HepG2 (cell line): ENCODE measurements around the gene FAM229A. TPM values are rescaled to one million over a fixed set of nuclear protein-coding genes. Genes with fewer than 3 reads are reported as not detected.

Source experiments
- ARID5B ChIP-seq: IDR thresholded peaks from 2 replicates; pipeline ENCODE4 v1.4.0; 2020; ENCODE audit warnings: mild to moderate bottlenecking, missing genetic modification reagents
- CBX5 ChIP-seq: sonication (generic); formaldehyde crosslinking; IDR thresholded peaks from 2 replicates; pipeline ENCODE4 v1.4.0; 2020; ENCODE audit warnings: missing genetic modification reagents, borderline replicate concordance
- CEBPG ChIP-seq: IDR thresholded peaks from 2 replicates; pipeline ENCODE4 v1.6.1; 2016
- FIP1L1 ChIP-seq: fragments of 200-400 bp; formaldehyde crosslinking; IDR thresholded peaks from 2 replicates; pipeline ENCODE4 v1.6.1; 2018; ENCODE audit warnings: low read depth, mild to moderate bottlenecking, low read length, moderate library complexity, borderline replicate concordance; ENCODE audit not compliant: insufficient read depth
- FOXA3 ChIP-seq: IDR thresholded peaks from 2 replicates; pipeline ENCODE4 v1.6.1; 2016; ENCODE audit warnings: missing genetic modification reagents, missing compliant biosample characterization
- FOXK2 ChIP-seq: fragments of 450-650 bp; IDR thresholded peaks from 2 replicates; pipeline ENCODE4 v1.6.1; 2016
- HNRNPL ChIP-seq: fragments of 200-400 bp; formaldehyde crosslinking; IDR thresholded peaks from 2 replicates; pipeline ENCODE4 v1.6.1; 2017; ENCODE audit warnings: mild to moderate bottlenecking, low read depth, low read length
- HOMEZ ChIP-seq: IDR thresholded peaks from 2 replicates; pipeline ENCODE4 v1.6.1; 2016; ENCODE audit warnings: low read depth
- KAT2B ChIP-seq: fragments of 150-350 bp; IDR thresholded peaks from 2 replicates; pipeline ENCODE4 v1.6.1; 2014; ENCODE audit warnings: low read depth, low read length, borderline replicate concordance
- KDM1A ChIP-seq: IDR thresholded peaks from 2 replicates; pipeline ENCODE4 v1.6.1; 2016; ENCODE audit warnings: missing compliant biosample characterization
- KLF9 ChIP-seq: IDR thresholded peaks from 2 replicates; pipeline ENCODE4 v1.6.1; 2016; ENCODE audit warnings: low read depth
- NONO ChIP-seq, 2 experiments: fragments of 450-650 bp in 1 of 2; sonication (generic) in 1 of 2; formaldehyde crosslinking in 1 of 2; IDR thresholded peaks in 1 of 2; conservative IDR thresholded peaks in 1 of 2; 2 replicates each; pipeline versions ENCODE4 v1.6.1 to v1.8.0; 2017 to 2022; ENCODE audit warnings: mild to moderate bottlenecking in 1 of 2, missing genetic modification reagents in 1 of 2, moderate library complexity in 1 of 2
- RARA ChIP-seq: IDR thresholded peaks from 2 replicates; pipeline ENCODE4 v1.6.1; 2016; ENCODE audit warnings: missing genetic modification reagents, missing compliant biosample characterization
- TRIM24 ChIP-seq: sonication (generic); formaldehyde crosslinking; IDR thresholded peaks from 2 replicates; pipeline ENCODE4 v1.8.0; 2022; ENCODE audit warnings: mild to moderate bottlenecking, missing genetic modification reagents
- ZFP1 ChIP-seq: IDR thresholded peaks from 2 replicates; pipeline ENCODE4 v1.6.1; 2016
- ZNF207 ChIP-seq: fragments of 450-650 bp; IDR thresholded peaks from 2 replicates; pipeline ENCODE4 v1.6.1; 2016; ENCODE audit warnings: antibody characterized with exemption, borderline replicate concordance
- ZNF589 ChIP-seq: sonication (generic); formaldehyde crosslinking; conservative IDR thresholded peaks from 2 replicates; pipeline ENCODE4 v1.8.0; 2022; ENCODE audit warnings: mild to moderate bottlenecking, moderate library complexity, missing genetic modification reagents
- ZNF629 ChIP-seq: sonication (generic); formaldehyde crosslinking; conservative IDR thresholded peaks from 2 replicates; pipeline ENCODE4 v1.5.0; 2020; ENCODE audit warnings: missing genetic modification reagents
- ZSCAN29 ChIP-seq: sonication (generic); formaldehyde crosslinking; conservative IDR thresholded peaks from 2 replicates; pipeline ENCODE4 v1.4.0; 2020; ENCODE audit warnings: mild to moderate bottlenecking, missing genetic modification reagents
- polyA plus RNA-seq, 8 experiments: library from polyadenylated mRNA; depleted of rRNA in 3 of 8; stranded (reverse) in 7 of 8; unstranded in 1 of 8; fragments of >200 nt; fragmentation: Illumina TruSeq in 4 of 8; extraction: Trizol in 4 of 8; gene quantifications; 2 replicates each; pipeline versions ENCODE4 v1.2.1 to v1.2.3, GENCODE V29; 2011 to 2016; ENCODE audit warnings: low read depth in 4 of 8, missing spikeins in 1 of 8, mixed read lengths in 1 of 8; ENCODE audit not compliant: insufficient read depth in 1 of 8
- total RNA-seq, 5 experiments: library from RNA; depleted of rRNA; stranded (reverse); fragments of >200 nt; fragmentation: Illumina TruSeq; extraction: Trizol; gene quantifications; 2 replicates each; pipeline ENCODE4 v1.2.3, GENCODE V29; 2016; ENCODE audit warnings: low read depth in 1 of 5
- TF ChIP-seq, protein P1 (sequence below): IDR thresholded peaks from 2 replicates; pipeline ENCODE4 v1.6.1; 2016; ENCODE audit warnings: mild to moderate bottlenecking
- TF ChIP-seq, protein P2 (sequence below): sonication (generic); formaldehyde crosslinking; IDR thresholded peaks from 2 replicates; pipeline ENCODE4 v1.8.0; 2022; ENCODE audit warnings: missing genetic modification reagents, low read depth, mild to moderate bottlenecking, borderline replicate concordance

Gene FAM229A
- total and polyA plus RNA-seq, 2 of the 13 experiments (the other 11 are each of a cell fraction or from before 2014, with no cell fraction given) = 3.2 to 17.6 TPM

DNA sequence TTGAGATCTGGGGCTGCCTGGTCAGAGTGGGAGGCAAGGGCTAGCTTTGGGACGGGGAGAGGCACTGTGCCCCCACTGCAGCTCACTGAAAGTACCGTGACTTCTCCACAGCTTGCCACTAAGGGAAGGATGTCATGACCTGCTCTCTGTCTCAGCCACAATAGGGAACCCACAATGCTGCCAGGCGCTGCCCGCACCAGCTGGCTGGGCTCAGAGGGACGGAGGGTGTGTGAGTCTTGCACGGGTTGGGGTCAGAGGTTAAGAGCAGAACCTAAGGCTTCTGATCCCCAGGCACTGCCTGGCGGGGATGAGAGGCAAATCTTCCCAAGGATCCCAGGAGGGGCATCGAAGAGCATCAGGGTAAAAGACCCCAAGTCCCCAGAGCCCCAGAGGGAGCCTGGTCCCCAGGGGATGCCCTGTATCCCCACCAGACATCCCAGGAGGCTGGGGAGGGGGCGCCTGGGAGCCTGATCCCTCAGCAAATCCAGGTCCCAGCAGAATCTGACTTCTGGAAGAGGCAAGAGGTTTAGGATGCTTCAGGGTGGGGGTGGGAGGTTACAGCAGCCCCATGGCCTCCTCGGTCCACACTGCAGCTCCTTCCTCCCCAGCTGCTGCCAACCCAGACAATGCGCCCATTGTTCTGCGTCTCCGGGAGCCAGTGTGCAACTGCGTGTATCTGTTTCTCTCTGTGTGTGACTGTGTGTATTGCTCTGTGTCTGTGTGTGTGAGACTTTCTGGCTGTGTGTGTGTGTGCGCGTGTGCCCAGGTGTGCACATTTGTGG is 24.2 kb downstream of the FAM229A start (continued):
- TF ChIP-seq KAT2B (no peak), TRIM24 (CRISPR knock-in tag) (no peak), ZNF207 (no peak), CBX5 (peak; percentile 39; the same call in 1 of the 2 replicates), ZNF589 (CRISPR knock-in tag) (no peak), FOXK2 (0 out of 2 replicates have a peak, but pooled peaks have one; percentile 34), CEBPG (CRISPR knock-in tag) (peak; percentile 46), KLF9 (CRISPR knock-in tag) (no peak), ZNF629 (CRISPR knock-in tag) (0 out of 2 replicates have a peak, but pooled peaks have one; percentile 35), FIP1L1 (no peak), FOXA3 (peak; percentile 15; the same call in 1 of the 2 replicates), NONO (IDR thresholded peaks at IDR 0.05) (no peak), NONO (CRISPR knock-in tag; conservative IDR thresholded peaks at IDR 0.05) (peak; percentile 72), KDM1A (CRISPR knock-in tag) (0 out of 2 replicates have a peak, but pooled peaks have one; percentile 41), HNRNPL (0 out of 2 replicates have a peak, but pooled peaks have one; percentile 50), RARA (CRISPR knock-in tag) (0 out of 2 replicates have a peak, but pooled peaks have one; percentile 15), ARID5B (CRISPR knock-in tag) (peak; percentile 36; the same call in 1 of the 2 replicates), HOMEZ (0 out of 2 replicates have a peak, but pooled peaks have one; percentile 10), ZFP1 (no peak), ZSCAN29 (CRISPR knock-in tag) (no peak)
- TF ChIP-seq, protein P1, sequence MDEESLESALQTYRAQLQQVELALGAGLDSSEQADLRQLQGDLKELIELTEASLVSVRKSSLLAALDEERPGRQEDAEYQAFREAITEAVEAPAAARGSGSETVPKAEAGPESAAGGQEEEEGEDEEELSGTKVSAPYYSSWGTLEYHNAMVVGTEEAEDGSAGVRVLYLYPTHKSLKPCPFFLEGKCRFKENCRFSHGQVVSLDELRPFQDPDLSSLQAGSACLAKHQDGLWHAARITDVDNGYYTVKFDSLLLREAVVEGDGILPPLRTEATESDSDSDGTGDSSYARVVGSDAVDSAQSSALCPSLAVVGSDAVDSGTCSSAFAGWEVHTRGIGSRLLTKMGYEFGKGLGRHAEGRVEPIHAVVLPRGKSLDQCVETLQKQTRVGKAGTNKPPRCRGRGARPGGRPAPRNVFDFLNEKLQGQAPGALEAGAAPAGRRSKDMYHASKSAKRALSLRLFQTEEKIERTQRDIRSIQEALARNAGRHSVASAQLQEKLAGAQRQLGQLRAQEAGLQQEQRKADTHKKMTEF (CRISPR knock-in tag) = 0 out of 2 replicates have a peak, but pooled peaks have one; percentile 31
- TF ChIP-seq, protein P2, sequence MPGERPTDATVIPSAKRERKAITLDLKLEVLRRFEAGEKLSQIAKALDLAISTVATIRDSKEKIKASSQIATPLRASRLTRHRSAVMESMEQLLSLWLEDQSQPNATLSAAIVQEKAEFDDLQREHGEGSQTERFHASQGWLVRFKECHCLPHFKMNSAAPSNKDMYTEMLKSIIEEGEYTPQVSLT (CRISPR knock-in tag) = no peak
